ENCODE data around the gene ANKRD63. TPM values are rescaled to one million over a fixed set of nuclear protein-coding genes. Genes with fewer than 3 reads are reported as not detected.
A peak's percentile ranks its signal among the peaks of the same experiment; 100 is the strongest.

Gene ANKRD63
- total and polyA plus RNA-seq, 4 donors = not detected

DNA sequence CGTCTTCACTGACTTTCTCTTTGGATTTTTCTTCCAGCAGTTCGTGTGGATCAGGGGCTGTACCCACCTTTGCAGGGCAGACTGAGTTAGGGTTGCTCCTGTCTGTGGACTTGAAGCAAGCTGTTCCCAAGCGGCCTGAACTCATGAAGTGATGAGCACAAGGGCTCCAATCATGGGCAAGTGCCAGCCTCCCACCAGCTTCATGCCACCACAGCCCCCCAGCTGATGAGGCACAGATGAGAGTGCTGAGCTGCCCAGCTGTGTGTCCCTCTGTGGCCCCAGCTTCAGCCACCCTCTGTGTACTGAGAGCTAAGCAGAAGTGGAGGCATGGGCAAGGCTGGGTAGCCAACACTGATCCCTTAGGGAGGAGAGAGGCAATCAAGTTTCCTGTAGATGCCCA lies 28.1 kb upstream of the ANKRD63 start:
- DNase-seq (no peak), ATAC-seq (ENCODE audit: insufficient read depth, low FRiP score) (no peak)
- Histone ChIP-seq H3K27ac (ENCODE audit: low read depth in 1 of 2, low read length in 1 of 2) (no peak overlapping the region), H3K9me3 (ENCODE audit: control insufficient read depth in 4 of 4, insufficient read depth in 3 of 4, low read length in 3 of 4) (no peaks in the 10 kb centered on the region), H3K27me3 (ENCODE audit: control insufficient read depth in 3 of 3, insufficient read depth in 3 of 3, low read length in 2 of 3) (peaks cover 0 to 7% (median 0%) of the 10 kb centered on the region in 3 donors), H3K9ac (ENCODE audit: insufficient read depth in 1 of 2, low read length in 2 of 2) (no peak overlapping the region), H3K4me3 (no peak overlapping the region), H3K36me3 (ENCODE audit: control insufficient read depth in 4 of 4, insufficient read depth in 4 of 4, low read length in 4 of 4) (no peaks in the 10 kb centered on the region), H3K4me1 (ENCODE audit: control insufficient read depth in 5 of 5, insufficient read depth in 5 of 5, low read length in 5 of 5) (peaks cover 0 to 11% (median 7%) of the 10 kb centered on the region in 5 donors)
- TF ChIP-seq CTCF (IDR thresholded peaks at IDR 0.05; ENCODE audit: control extremely low read depth, extremely low read depth) = no peak
- WGBS, 2 donors = 76 to 85% methylated on average over 3 of the region's 3 CpGs

DNA sequence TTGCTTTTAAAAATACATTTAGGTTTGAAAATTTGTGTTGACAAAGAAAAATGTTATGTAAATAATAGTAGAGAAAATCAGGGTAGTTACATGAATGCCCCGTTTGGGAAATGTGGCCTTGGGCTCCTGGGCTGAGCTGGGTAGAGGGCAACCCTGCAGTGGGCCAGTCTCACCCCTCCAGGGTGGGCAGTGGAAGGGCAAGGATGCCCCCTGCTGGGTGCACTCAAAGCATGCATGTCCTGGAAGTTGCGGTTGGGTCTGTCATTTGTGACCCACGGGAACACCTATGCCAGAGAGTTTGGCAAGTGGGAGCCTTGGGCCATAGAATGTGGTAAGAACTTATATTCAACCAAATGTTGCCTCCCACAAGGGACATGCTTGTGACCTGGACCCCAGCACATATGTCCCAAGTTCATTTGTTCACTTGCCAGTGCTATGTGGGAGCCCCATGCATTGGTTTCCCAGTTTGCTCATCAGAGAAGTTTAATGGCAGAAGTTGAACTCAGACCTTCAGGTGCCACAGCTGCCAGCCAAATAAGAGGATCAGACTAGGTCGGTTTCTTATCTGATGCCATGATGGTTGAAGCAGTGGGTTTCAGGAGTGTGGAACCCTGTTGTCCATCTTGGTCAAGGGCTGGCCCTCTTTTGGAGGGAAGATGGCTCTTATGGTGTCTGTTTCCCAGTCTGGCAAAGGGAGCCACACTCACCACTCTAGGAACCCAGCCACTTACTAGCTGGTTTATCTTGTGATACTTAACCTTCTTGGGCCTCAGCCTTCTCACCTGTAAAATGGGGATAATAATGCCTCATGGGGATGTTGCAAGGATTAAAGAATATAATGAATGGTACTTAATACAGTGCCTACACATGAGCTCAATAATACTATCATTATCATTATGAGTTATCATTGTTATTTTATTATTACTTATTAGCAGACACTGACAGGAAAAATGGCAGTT lies 27.4 kb upstream of the ANKRD63 start:
- DNase-seq (peak; percentile 51 to 68 (median 59)), ATAC-seq (ENCODE audit: insufficient read depth, low FRiP score) (no peak)
- Histone ChIP-seq H3K4me1 (ENCODE audit: control insufficient read depth in 5 of 5, insufficient read depth in 5 of 5, low read length in 5 of 5) (peaks cover 0 to 11% (median 7%) of the 10 kb centered on the region in 5 donors), H3K36me3 (ENCODE audit: control insufficient read depth in 4 of 4, insufficient read depth in 4 of 4, low read length in 4 of 4) (no peaks in the 10 kb centered on the region), H3K27me3 (ENCODE audit: control insufficient read depth in 3 of 3, insufficient read depth in 3 of 3, low read length in 2 of 3) (peaks cover 0 to 7% (median 0%) of the 10 kb centered on the region in 3 donors), H3K9me3 (ENCODE audit: control insufficient read depth in 4 of 4, insufficient read depth in 3 of 4, low read length in 3 of 4) (no peaks in the 10 kb centered on the region), H3K9ac (ENCODE audit: insufficient read depth in 1 of 2, low read length in 2 of 2) (no peak overlapping the region), H3K27ac (ENCODE audit: low read depth in 1 of 2, low read length in 1 of 2) (no peak overlapping the region), H3K4me3 (no peak overlapping the region)
- TF ChIP-seq CTCF (IDR thresholded peaks at IDR 0.05; ENCODE audit: control extremely low read depth, extremely low read depth) = peak; percentile 53
- 18 to 29% methylated on average over 4 of the region's 4 CpGs for WGBS, 2 donors

DNA sequence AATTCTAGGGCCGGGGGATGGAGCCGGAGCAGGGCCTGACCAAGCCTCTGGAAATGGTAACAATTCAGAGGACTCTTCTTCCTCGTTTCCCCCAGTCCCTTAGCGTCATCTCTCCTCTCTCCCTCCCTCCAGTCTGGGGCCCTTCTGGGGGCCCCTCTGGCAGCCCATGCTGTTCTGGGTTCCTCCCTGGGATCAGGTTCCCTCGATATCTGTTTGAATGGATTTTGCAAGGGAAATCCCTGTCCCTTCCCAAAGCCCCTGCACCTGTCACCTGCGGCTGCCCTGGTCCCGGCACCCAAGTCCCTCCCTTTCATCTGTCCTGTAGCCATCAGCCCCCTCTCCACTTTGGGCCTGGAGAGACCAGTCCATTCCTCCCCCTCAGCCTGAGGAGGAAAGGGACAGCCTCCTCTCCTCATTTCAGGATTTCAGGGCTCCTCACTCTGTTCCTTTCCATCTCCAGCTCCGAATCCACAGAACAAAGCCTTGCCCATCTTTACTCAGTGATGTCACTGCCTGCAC lies 26.5 kb upstream of the ANKRD63 start:
- no peak for ATAC-seq (ENCODE audit: insufficient read depth, low FRiP score)
- Histone ChIP-seq H3K36me3 (ENCODE audit: control insufficient read depth in 4 of 4, insufficient read depth in 4 of 4, low read length in 4 of 4) (no peaks in the 10 kb centered on the region), H3K4me1 (ENCODE audit: control insufficient read depth in 5 of 5, insufficient read depth in 5 of 5, low read length in 5 of 5) (peaks cover 0 to 11% (median 3%) of the 10 kb centered on the region in 5 donors), H3K27me3 (ENCODE audit: control insufficient read depth in 3 of 3, insufficient read depth in 3 of 3, low read length in 2 of 3) (peaks cover 0 to 7% (median 0%) of the 10 kb centered on the region in 3 donors), H3K9me3 (ENCODE audit: control insufficient read depth in 4 of 4, insufficient read depth in 3 of 4, low read length in 3 of 4) (no peaks in the 10 kb centered on the region), H3K27ac (ENCODE audit: low read depth in 1 of 2, low read length in 1 of 2) (no peak overlapping the region), H3K9ac (ENCODE audit: insufficient read depth in 1 of 2, low read length in 2 of 2) (no peak overlapping the region), H3K4me3 (no peak overlapping the region)
- TF ChIP-seq CTCF (IDR thresholded peaks at IDR 0.05; ENCODE audit: control extremely low read depth, extremely low read depth) = no peak
- WGBS, 2 donors = 38 to 68% methylated on average over 8 of the region's 8 CpGs
- no peak for DNase-seq
